Endothelial cell of umbilical vein (primary cell): ENCODE measurements around the gene NCOA5. TPM values are rescaled to one million over a fixed set of nuclear protein-coding genes. Genes with fewer than 3 reads are reported as not detected.

Experiments used
- BruUV-seq: library from RNA; stranded (reverse); fragments of 400-500 nt; replicated peaks from 2 replicates; lab custom pipeline; 2021; lab: Mats Ljungman, UMichigan
- CTCF ChIA-PET: fragments of 300-600, 350-600 bp; sonication (Branson Sonifier 250); formaldehyde crosslinking; loops from one replicate; lab custom pipeline; 2021; ENCODE audit warnings: antibody characterized with exemption, inconsistent platforms; lab: Charles Lee
- POLR2A ChIA-PET: fragments of 300-600, 350-600 bp; sonication (Branson Sonifier 250); formaldehyde crosslinking; loops from one replicate; lab custom pipeline; 2021; ENCODE audit warnings: antibody characterized with exemption, inconsistent platforms; lab: Charles Lee
- DNase-seq: peaks from one replicate; pipeline ENCODE4 v3.0.0-alpha.2; 2011; ENCODE audit warnings: low read depth, low spot score
- FAIRE-seq: peaks from 2 replicates; lab custom pipeline; 2011; peaks lifted over from hg19 to GRCh38; lab: Jason Lieb, UNC
- H2AFZ ChIP-seq: 2 replicates; pipeline ENCODE4 v1.6.0; 2012; ENCODE audit warnings: low read depth, low read length, control low read depth, inconsistent platforms
- H3K27ac ChIP-seq: 2 replicates; pipeline ENCODE4 v1.5.1; 2011; ENCODE audit warnings: low read depth, mild to moderate bottlenecking, control low read depth, low read length, moderate library complexity; ENCODE audit not compliant: insufficient read depth
- H3K27me3 ChIP-seq, 2 experiments: 2 replicates each; pipeline versions ENCODE4 v1.6.0 to v1.6.1; 2011; ENCODE audit warnings: low read length in 2 of 2, mixed read lengths in 1 of 2; ENCODE audit not compliant: control insufficient read depth in 2 of 2, insufficient read depth in 2 of 2
- H3K36me3 ChIP-seq, 2 experiments: 2 replicates in 1 of 2; 3 replicates in 1 of 2; pipeline ENCODE4 v1.5.1; 2011; ENCODE audit warnings: low read length in 2 of 2, mild to moderate bottlenecking in 1 of 2, moderate library complexity in 1 of 2; ENCODE audit not compliant: control insufficient read depth in 2 of 2, insufficient read depth in 2 of 2; ENCODE audit errors: extremely low read depth in 1 of 2
- H3K4me1 ChIP-seq: 3 replicates; pipeline ENCODE4 v1.5.1; 2011; ENCODE audit warnings: mild to moderate bottlenecking, low read length; ENCODE audit not compliant: control insufficient read depth, insufficient read depth; ENCODE audit errors: extremely low read depth
- H3K4me2 ChIP-seq: 2 replicates; pipeline ENCODE4 v1.6.1; 2011; ENCODE audit warnings: low read length, control low read depth, mixed read lengths; ENCODE audit not compliant: insufficient read depth
- H3K4me3 ChIP-seq, 3 experiments: fragments of 200-600 bp in 1 of 3; sonication (generic), shearing (Covaris generic) in 1 of 3; replicated peaks in 1 of 3; 2 replicates each; pipeline ENCODE4 v1.5.1; 2011 to 2016; ENCODE audit warnings: control low read depth in 3 of 3, low read length in 3 of 3, mild to moderate bottlenecking in 2 of 3, inconsistent platforms in 1 of 3, low read depth in 1 of 3, moderate library complexity in 1 of 3; ENCODE audit not compliant: insufficient read depth in 1 of 3
- H3K79me2 ChIP-seq: 2 replicates; pipeline ENCODE4 v1.6.0; 2012; ENCODE audit warnings: low read length, inconsistent platforms; ENCODE audit not compliant: control insufficient read depth, insufficient read depth
- H3K9ac ChIP-seq: replicated peaks from 2 replicates; pipeline ENCODE3; 2011; ENCODE audit warnings: low read length, control low read depth; ENCODE audit not compliant: insufficient read depth; ENCODE audit errors: extremely low read depth
- H3K9me1 ChIP-seq: replicated peaks from 3 replicates; pipeline ENCODE4 v1.6.0; 2011; ENCODE audit warnings: mild to moderate bottlenecking, low read length; ENCODE audit not compliant: control insufficient read depth, insufficient read depth; ENCODE audit errors: extremely low read depth
- H3K9me3 ChIP-seq: replicated peaks from 2 replicates; pipeline ENCODE4 v1.5.1; 2012; ENCODE audit warnings: low read length, inconsistent platforms; ENCODE audit not compliant: control insufficient read depth, insufficient read depth
- H4K20me1 ChIP-seq: replicated peaks from 2 replicates; pipeline ENCODE3; 2011; ENCODE audit warnings: mild to moderate bottlenecking, low read length; ENCODE audit not compliant: control insufficient read depth, insufficient read depth; ENCODE audit errors: extremely low read depth
- EZH2 ChIP-seq: IDR thresholded peaks from 2 replicates; pipeline ENCODE4 v1.6.1; 2012; ENCODE audit warnings: borderline replicate concordance, low read depth, mild to moderate bottlenecking, moderate library complexity, low read length, inconsistent platforms; ENCODE audit not compliant: severe bottlenecking
- FOS ChIP-seq: IDR thresholded peaks from 2 replicates; pipeline ENCODE4 v1.6.1; 2011; ENCODE audit warnings: mild to moderate bottlenecking, low read length, moderate library complexity, borderline replicate concordance; ENCODE audit not compliant: insufficient read depth
- GATA2 ChIP-seq: IDR thresholded peaks from 2 replicates; pipeline ENCODE4 v1.7.0; 2011; ENCODE audit warnings: low read depth, mild to moderate bottlenecking, moderate library complexity, mixed read lengths, low read length; ENCODE audit not compliant: insufficient read length, insufficient read depth
- JUN ChIP-seq: IDR thresholded peaks from 2 replicates; pipeline ENCODE4 v1.6.1; 2011; ENCODE audit warnings: borderline replicate concordance, low read depth; ENCODE audit not compliant: insufficient read length, insufficient read depth
- MYC ChIP-seq: IDR thresholded peaks from one replicate; pipeline ENCODE4 v1.6.1; 2011; ENCODE audit warnings: mild to moderate bottlenecking, low read depth, low read length
- POLR2A ChIP-seq: IDR thresholded peaks from 2 replicates; pipeline ENCODE4 v1.6.1; 2012; ENCODE audit warnings: low read depth, mild to moderate bottlenecking, control low read depth, low read length
- POLR2AphosphoS5 ChIP-seq: IDR thresholded peaks from 2 replicates; pipeline ENCODE4 v1.6.1; 2012; ENCODE audit warnings: low read depth, mild to moderate bottlenecking, control low read depth, low read length, moderate library complexity; ENCODE audit not compliant: insufficient read depth
- dilution Hi-C: fragments of 300-500 bp; cut with MboI; formaldehyde crosslinking; loops from one replicate; pipeline ENCODE4 v1.15.0; 2019; ENCODE audit warnings: low sequenced_read_pairs; ENCODE audit not compliant: extremely low pct_ligation_motif_present
- intact Hi-C: fragments of 100-400 bp; cut with micrococcal nuclease; formaldehyde crosslinking; loops from one replicate; pipeline ENCODE4 v1.10.0; 2022
- polyA plus RNA-seq, 4 experiments: library from polyadenylated mRNA; depleted of rRNA in 3 of 4; stranded (reverse) in 3 of 4; unstranded in 1 of 4; fragments of >200 nt; gene quantifications; 2 replicates each; pipeline versions ENCODE4 v1.2.1 to v1.2.3, GENCODE V29; 2011 to 2012; ENCODE audit warnings: missing spikeins in 1 of 4
- total RNA-seq: library from RNA; stranded (reverse); gene quantifications from 2 replicates; pipeline ENCODE4 v1.2.3, GENCODE V29; 2021
- TF ChIP-seq, protein P1 (sequence below), 2 donors: IDR thresholded peaks; 1 replicate in 1 of 2; 2 replicates in 1 of 2; pipeline ENCODE4 v1.5.1; 2011; ENCODE audit warnings: low read length in 2 of 2, mild to moderate bottlenecking in 2 of 2, moderate library complexity in 2 of 2, control low read depth in 1 of 2, inconsistent platforms in 1 of 2, low read depth in 1 of 2; ENCODE audit not compliant: insufficient read depth in 1 of 2; ENCODE audit errors: extremely low read depth in 1 of 2
- TF ChIP-seq, protein P2 (sequence below): IDR thresholded peaks from 2 replicates; pipeline ENCODE4 v1.6.1; 2011; ENCODE audit not compliant: insufficient read depth, insufficient read length

NCOA5 gene
- total and polyA plus RNA-seq, 2 donors (not counting 3 experiments of a cell fraction or from before 2014, with no cell fraction given) = 32.0 to 39.5 TPM

DNA sequence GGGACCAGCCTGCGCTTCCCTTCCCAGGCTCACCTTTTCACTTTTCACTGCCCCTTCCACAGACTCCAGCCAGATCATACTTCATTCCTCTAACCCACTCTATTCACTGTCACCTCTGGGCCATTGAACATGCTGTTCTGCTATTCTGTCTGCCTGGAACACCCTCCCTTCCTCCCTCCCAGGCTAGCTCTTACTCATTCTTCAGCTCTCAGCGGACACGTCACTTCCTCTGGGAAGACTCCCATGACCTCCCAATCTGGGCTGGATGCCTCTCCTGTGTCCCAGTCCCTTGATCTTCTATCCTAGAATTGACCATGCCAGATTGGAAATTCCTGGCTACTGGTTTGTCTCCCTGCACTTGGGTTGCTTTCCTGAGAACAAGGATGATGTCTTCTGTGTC, 55.7 kb downstream of the NCOA5 start:
- Histone ChIP-seq H3K4me3 (no peak overlapping the region), H3K9me3 (no peaks in the 10 kb centered on the region), H4K20me1 (no peaks in the 10 kb centered on the region), H2AFZ (no peak overlapping the region), H3K9ac (no peak overlapping the region), H3K79me2 (no peaks in the 10 kb centered on the region), H3K4me2 (no peak overlapping the region), H3K27ac (no peak overlapping the region), H3K4me1 (no peaks in the 10 kb centered on the region), H3K9me1 (no peaks in the 10 kb centered on the region), H3K36me3 (no peaks in the 10 kb centered on the region), H3K27me3 (peaks cover 35 to 41% of the 10 kb centered on the region in 2 experiments)
- FAIRE-seq = no peak
- intact Hi-C loops (no loop called here), dilution Hi-C loops (no loop called here)
- ChIA-PET POLR2A (no interaction called here), CTCF (no interaction called here)
- no TSS peak for BruUV-seq
- DNase-seq = no peak
- no peak for TF ChIP-seq POLR2A
- TF ChIP-seq FOS = no peak
- TF ChIP-seq GATA2 = no peak
- TF ChIP-seq, protein P1, sequence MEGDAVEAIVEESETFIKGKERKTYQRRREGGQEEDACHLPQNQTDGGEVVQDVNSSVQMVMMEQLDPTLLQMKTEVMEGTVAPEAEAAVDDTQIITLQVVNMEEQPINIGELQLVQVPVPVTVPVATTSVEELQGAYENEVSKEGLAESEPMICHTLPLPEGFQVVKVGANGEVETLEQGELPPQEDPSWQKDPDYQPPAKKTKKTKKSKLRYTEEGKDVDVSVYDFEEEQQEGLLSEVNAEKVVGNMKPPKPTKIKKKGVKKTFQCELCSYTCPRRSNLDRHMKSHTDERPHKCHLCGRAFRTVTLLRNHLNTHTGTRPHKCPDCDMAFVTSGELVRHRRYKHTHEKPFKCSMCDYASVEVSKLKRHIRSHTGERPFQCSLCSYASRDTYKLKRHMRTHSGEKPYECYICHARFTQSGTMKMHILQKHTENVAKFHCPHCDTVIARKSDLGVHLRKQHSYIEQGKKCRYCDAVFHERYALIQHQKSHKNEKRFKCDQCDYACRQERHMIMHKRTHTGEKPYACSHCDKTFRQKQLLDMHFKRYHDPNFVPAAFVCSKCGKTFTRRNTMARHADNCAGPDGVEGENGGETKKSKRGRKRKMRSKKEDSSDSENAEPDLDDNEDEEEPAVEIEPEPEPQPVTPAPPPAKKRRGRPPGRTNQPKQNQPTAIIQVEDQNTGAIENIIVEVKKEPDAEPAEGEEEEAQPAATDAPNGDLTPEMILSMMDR (IDR thresholded peaks at IDR 0.05; ENCODE audit: extremely low read depth in 1 of 2, insufficient read depth in 1 of 2, low read depth in 1 of 2, low read length in 2 of 2) = no peak
- TF ChIP-seq JUN = no peak
- no peak for TF ChIP-seq POLR2AphosphoS5
- TF ChIP-seq, protein P2, sequence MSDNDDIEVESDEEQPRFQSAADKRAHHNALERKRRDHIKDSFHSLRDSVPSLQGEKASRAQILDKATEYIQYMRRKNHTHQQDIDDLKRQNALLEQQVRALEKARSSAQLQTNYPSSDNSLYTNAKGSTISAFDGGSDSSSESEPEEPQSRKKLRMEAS = no peak
- TF ChIP-seq MYC = no peak
- TF ChIP-seq EZH2 = no peak
